ENCODE measurements around the gene AFTPH.

Gene AFTPH

GRCh38 chr2:64593035-64593655, 69.0 kb downstream of the AFTPH start:
- no peak for DNase-seq

GRCh38 chr2:64594226-64594989, 70.3 kb downstream of the AFTPH start:
- no peak for DNase-seq

GRCh38 chr2:64595397-64596176, 71.5 kb downstream of the AFTPH start:
- DNase-seq, result peak in 1 of 2 experiments; percentile 40

GRCh38 chr2:64598226-64598625, 74.1 kb downstream of the AFTPH start:
- DNase-seq, result no peak

- DNase-seq, result no peak
Observed at GRCh38 chr2:64599469-64599868, 75.3 kb downstream of the AFTPH start.

- no peak for DNase-seq
Observed at GRCh38 chr2:64601034-64601754, 77.1 kb downstream of the AFTPH start.

GRCh38 chr2:64601785-64602391, 77.8 kb downstream of the AFTPH start:
- no peak for DNase-seq

- no peak for DNase-seq
Observed at GRCh38 chr2:64602436-64602835, 78.3 kb downstream of the AFTPH start.

- no peak for DNase-seq
Observed at GRCh38 chr2:64604155-64604554, 80.0 kb downstream of the AFTPH start.

GRCh38 chr2:64605026-64605471, 80.9 kb downstream of the AFTPH start:
- no peak for DNase-seq

GRCh38 chr2:64605991-64606478, 81.9 kb downstream of the AFTPH start:
- no peak for DNase-seq

GRCh38 chr2:64606479-64607363, 82.6 kb downstream of the AFTPH start:
- no peak for DNase-seq

GRCh38 chr2:64607381-64608304, 83.5 kb downstream of the AFTPH start:
- no peak for DNase-seq

- no peak for DNase-seq
Observed at GRCh38 chr2:64608867-64609226, 84.7 kb downstream of the AFTPH start.

GRCh38 chr2:64609227-64609941, 85.3 kb downstream of the AFTPH start:
- no peak for DNase-seq

GRCh38 chr2:64609942-64610281, 85.8 kb downstream of the AFTPH start:
- no peak for DNase-seq

- DNase-seq, result no peak
Observed at GRCh38 chr2:64610316-64610855, 86.3 kb downstream of the AFTPH start.

- no peak for DNase-seq
Observed at GRCh38 chr2:64612575-64613195, 88.6 kb downstream of the AFTPH start.

- no peak for DNase-seq
Observed at GRCh38 chr2:64613276-64613675, 89.1 kb downstream of the AFTPH start.

All from NCI-H187 (cell line).